Glutamatergic neuron (in vitro differentiated cells): Measurements from ENCODE around the gene NDUFS1. TPM values are rescaled to one million over a fixed set of nuclear protein-coding genes. Genes with fewer than 3 reads are reported as not detected.
"Not testable (repeated sequence)": the region's sequence is repeated elsewhere in the genome, so short reads cannot be mapped to it uniquely, and the experiment has no call there.

Experiments
- DNase-seq: peaks from one replicate; pipeline ENCODE4 v3.0.0; 2022
- H3K27ac Mint-ChIP-seq: one replicate; pipeline ENCODE4 v1.8.0; 2020; ENCODE audit warnings: mild to moderate bottlenecking, mixed read lengths, inconsistent platforms; ENCODE audit not compliant: unreplicated experiment
- H3K27me3 Mint-ChIP-seq: one replicate; pipeline ENCODE4 v1.8.0; 2020; ENCODE audit warnings: mild to moderate bottlenecking, moderate library complexity, mixed read lengths, inconsistent platforms; ENCODE audit not compliant: unreplicated experiment
- H3K36me3 Mint-ChIP-seq: one replicate; pipeline ENCODE4 v1.8.0; 2020; ENCODE audit warnings: mild to moderate bottlenecking, mixed read lengths, inconsistent platforms; ENCODE audit not compliant: unreplicated experiment
- H3K4me1 Mint-ChIP-seq: one replicate; pipeline ENCODE4 v1.8.0; 2020; ENCODE audit warnings: mild to moderate bottlenecking, low read depth, mixed read lengths, inconsistent platforms; ENCODE audit not compliant: unreplicated experiment
- H3K4me3 Mint-ChIP-seq: one replicate; pipeline ENCODE4 v1.8.0; 2020; ENCODE audit warnings: mild to moderate bottlenecking, mixed read lengths, inconsistent platforms; ENCODE audit not compliant: unreplicated experiment
- H3K9me3 Mint-ChIP-seq: one replicate; pipeline ENCODE4 v1.8.0; 2020; ENCODE audit warnings: mild to moderate bottlenecking, moderate library complexity, mixed read lengths, inconsistent platforms; ENCODE audit not compliant: unreplicated experiment
- total RNA-seq: library from RNA; stranded (reverse); fragmentation: NEBNext Ultra II Directional; extraction: Animal tissue kit (Norgen Biotek cat#: 25700); gene quantifications from one replicate; pipeline ENCODE4 v1.2.1, GENCODE V29; 2021; ENCODE audit not compliant: unreplicated experiment
- TF ChIP-seq, protein P1 (sequence below): fragments of 200-600 bp; sonication (generic); IDR thresholded peaks from one replicate; pipeline ENCODE4 v1.5.0; 2021; ENCODE audit not compliant: partially characterized antibody, unreplicated experiment

Gene NDUFS1
- total RNA-seq, 1 donor from 2014 or later: 114 TPM

DNA sequence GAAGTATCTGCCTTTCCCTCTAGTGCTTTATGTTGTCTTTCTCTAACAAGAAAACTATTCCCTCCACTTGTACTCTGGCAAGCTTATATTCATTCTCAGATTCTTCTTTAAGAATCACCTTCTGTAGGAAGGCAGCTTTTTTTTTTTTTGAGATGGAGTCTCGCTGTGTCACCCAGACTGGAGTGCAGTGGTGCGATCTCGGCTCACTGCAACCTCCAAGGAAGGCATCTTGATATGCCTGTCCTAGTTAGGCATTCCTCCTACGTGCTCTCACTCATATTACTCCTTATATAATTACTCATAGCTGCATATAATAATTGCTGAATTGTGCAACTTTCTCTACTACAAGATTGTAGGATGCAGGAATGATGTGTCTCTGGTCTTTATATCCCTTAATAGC, 15.8 kb downstream of the NDUFS1 start:
- no peak for DNase-seq
- Mint-ChIP-seq H3K9me3 (no peaks in the 10 kb centered on the region), H3K36me3 (no peaks in the 10 kb centered on the region), H3K27ac (no peak overlapping the region), H3K27me3 (no peaks in the 10 kb centered on the region), H3K4me1 (no peaks in the 10 kb centered on the region), H3K4me3 (no peak overlapping the region)
- TF ChIP-seq, protein P1, sequence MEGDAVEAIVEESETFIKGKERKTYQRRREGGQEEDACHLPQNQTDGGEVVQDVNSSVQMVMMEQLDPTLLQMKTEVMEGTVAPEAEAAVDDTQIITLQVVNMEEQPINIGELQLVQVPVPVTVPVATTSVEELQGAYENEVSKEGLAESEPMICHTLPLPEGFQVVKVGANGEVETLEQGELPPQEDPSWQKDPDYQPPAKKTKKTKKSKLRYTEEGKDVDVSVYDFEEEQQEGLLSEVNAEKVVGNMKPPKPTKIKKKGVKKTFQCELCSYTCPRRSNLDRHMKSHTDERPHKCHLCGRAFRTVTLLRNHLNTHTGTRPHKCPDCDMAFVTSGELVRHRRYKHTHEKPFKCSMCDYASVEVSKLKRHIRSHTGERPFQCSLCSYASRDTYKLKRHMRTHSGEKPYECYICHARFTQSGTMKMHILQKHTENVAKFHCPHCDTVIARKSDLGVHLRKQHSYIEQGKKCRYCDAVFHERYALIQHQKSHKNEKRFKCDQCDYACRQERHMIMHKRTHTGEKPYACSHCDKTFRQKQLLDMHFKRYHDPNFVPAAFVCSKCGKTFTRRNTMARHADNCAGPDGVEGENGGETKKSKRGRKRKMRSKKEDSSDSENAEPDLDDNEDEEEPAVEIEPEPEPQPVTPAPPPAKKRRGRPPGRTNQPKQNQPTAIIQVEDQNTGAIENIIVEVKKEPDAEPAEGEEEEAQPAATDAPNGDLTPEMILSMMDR: no peak

DNA sequence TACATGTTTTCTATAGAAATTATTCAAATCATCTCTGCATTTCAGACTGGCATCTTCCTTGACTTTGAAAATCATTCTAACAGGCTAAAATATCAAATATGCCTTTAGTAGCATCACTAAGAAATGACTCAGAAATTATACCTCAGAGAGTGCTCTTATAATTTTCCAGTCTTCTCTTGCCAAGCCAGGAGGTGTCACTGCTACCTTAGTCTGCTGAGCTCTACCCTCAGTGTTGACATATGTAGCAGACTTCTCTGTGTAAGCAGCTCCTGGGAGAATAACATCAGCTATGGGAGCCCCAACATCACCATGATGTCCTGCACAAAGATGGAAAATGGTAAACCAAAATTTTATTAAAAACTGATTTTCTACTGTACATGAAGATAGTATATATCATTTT, 31.6 kb downstream of the NDUFS1 start:
- H3K4me1 Mint-ChIP-seq: no peaks in the 10 kb centered on the region
- no peaks in the 10 kb centered on the region for H3K9me3 Mint-ChIP-seq
- H3K27ac Mint-ChIP-seq: no peak overlapping the region
- H3K36me3 Mint-ChIP-seq: no peaks in the 10 kb centered on the region
- TF ChIP-seq, protein P1: no peak
- no peak overlapping the region for H3K4me3 Mint-ChIP-seq
- no peak for DNase-seq
- no peaks in the 10 kb centered on the region for H3K27me3 Mint-ChIP-seq

DNA sequence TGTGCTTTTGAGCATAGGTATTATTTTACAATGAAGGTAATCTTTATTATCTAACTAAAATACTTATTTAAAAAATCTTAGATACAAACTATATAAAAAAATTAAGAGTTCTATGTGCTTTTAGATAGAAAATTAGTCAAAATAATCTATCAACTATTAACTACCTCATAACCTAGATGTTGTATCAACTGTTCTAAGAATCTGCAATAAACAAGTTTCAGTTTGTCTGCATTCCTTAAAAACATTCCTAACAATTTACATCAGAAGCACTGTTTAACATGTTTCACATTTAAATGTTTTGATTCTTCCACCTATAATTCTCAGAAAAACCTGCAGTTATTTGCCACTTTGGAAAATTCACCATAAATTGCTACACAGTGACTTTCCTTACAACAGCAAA, 33.3 kb downstream of the NDUFS1 start:
- no peaks in the 10 kb centered on the region for H3K27me3 Mint-ChIP-seq
- no peak overlapping the region for H3K4me3 Mint-ChIP-seq
- H3K4me1 Mint-ChIP-seq: no peaks in the 10 kb centered on the region
- no peak for DNase-seq
- H3K36me3 Mint-ChIP-seq: peaks cover 4% of the 10 kb centered on the region
- TF ChIP-seq, protein P1: no peak
- no peak overlapping the region for H3K27ac Mint-ChIP-seq
- H3K9me3 Mint-ChIP-seq: no peaks in the 10 kb centered on the region

DNA sequence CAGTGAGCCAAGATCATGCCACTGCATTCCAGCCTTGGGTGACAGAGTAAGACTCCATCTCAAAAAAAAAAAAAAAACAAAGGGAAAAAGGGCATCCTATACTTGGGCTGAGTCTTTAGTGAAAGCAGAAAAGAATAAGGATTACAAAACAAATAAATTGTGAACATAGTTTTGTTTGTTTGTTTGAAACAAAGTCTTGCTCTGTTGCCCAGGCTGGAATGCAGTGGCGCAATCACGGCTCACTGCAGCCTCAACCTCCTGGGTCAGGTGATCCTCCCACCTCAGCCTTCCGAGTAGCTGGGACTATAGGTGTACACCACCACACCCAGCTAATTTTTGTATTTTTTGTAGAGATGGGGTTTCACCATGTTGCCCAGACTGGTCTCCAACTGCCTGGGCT, 36.7 kb downstream of the NDUFS1 start:
- not testable (repeated sequence) for H3K27me3 Mint-ChIP-seq, H3K4me3 Mint-ChIP-seq, DNase-seq, H3K27ac Mint-ChIP-seq, H3K4me1 Mint-ChIP-seq, H3K9me3 Mint-ChIP-seq
- peaks cover 13% of the 10 kb centered on the region for H3K36me3 Mint-ChIP-seq

DNA sequence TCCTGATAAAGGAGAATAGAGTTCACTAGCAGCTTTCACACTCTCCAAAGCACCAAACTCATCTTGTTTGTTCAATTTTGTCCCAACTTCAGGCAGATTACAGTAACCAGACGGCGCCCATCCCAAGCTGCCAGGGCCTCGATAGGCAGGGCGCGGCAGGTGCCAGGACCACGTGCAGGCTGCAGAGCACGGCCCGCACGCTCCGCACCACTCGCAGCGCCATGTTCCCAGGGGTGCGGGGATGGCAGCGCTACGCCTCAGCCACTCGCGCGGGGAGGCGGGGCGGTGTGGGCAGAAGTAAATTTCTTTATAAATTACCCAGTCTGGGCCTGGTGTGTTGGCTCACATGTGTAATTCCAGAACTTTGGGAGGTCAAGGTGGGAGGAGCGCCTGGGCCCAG, 43.0 kb downstream of the NDUFS1 start:
- no peaks in the 10 kb centered on the region for H3K4me1 Mint-ChIP-seq
- no peak overlapping the region for H3K4me3 Mint-ChIP-seq
- TF ChIP-seq, protein P1: no peak
- no peak for DNase-seq
- H3K27ac Mint-ChIP-seq: no peak overlapping the region
- H3K36me3 Mint-ChIP-seq: peaks cover 13% of the 10 kb centered on the region
- H3K9me3 Mint-ChIP-seq: peaks cover 2% of the 10 kb centered on the region
- no peaks in the 10 kb centered on the region for H3K27me3 Mint-ChIP-seq
